ENCODE results near the gene NLRC5.

- TF ChIP-seq CTCF (tag by site-specific recombination; IDR thresholded peaks at IDR 0.05): no peak
- no peak for TF ChIP-seq REST (tag by site-specific recombination; IDR thresholded peaks at IDR 0.05)
- no peak for TF ChIP-seq AEBP2 (tag by site-specific recombination; IDR thresholded peaks at IDR 0.05; ENCODE audit: borderline replicate concordance)
Observed at GRCh38 chr16:57032931-57033330, 43.6 kb downstream of the NLRC5 start.
